22Rv1 (cell line): ENCODE results near the gene DDX41.

Source experiments
- CTCF ChIP-seq: fragments of 450-650 bp; IDR thresholded peaks from 2 replicates; pipeline ENCODE4 v1.5.1; 2017; ENCODE audit warnings: mild to moderate bottlenecking
- ZFX ChIP-seq: fragments of 450-650 bp; IDR thresholded peaks from 2 replicates; pipeline ENCODE4 v1.6.1; 2017; ENCODE audit warnings: antibody characterized with exemption, borderline replicate concordance

GRCh38 chr5:177526191-177526590, 9.4 kb upstream of the DDX41 start:
- TF ChIP-seq CTCF (no peak), ZFX (no peak)
